ENCODE data around the gene RHOT1. TPM values are rescaled to one million over a fixed set of nuclear protein-coding genes. Genes with fewer than 3 reads are reported as not detected.

Gene RHOT1
- total RNA-seq, 1 experiment from 2014 or later, result 24.4 TPM

GRCh38 chr17:32271844-32272243, 129.5 kb downstream of the RHOT1 start:
- Histone ChIP-seq H2BK20ac (ENCODE audit: low read depth, low read length, poor library complexity, severe bottlenecking) (no peak overlapping the region), H3K56ac (ENCODE audit: insufficient read length, low read depth, low read length) (no peak overlapping the region), H4K8ac (replicated peaks; ENCODE audit: insufficient read length, low read depth, low read length) (no peak overlapping the region), H4K5ac (ENCODE audit: insufficient read length, low read depth, low read length) (no peak overlapping the region), H3K27me3 (ENCODE audit: insufficient read depth, low read length) (peaks cover 6% of the 10 kb centered on the region; the same call in 1 of the 2 replicates), H2BK120ac (ENCODE audit: low read depth, low read length, poor library complexity, severe bottlenecking) (no peak overlapping the region), H4K20me1 (ENCODE audit: control insufficient read depth, insufficient read depth, insufficient read length) (peaks cover 2% of the 10 kb centered on the region), H3K27ac (ENCODE audit: insufficient read length, low read depth, low read length) (no peak overlapping the region), H3K4ac (ENCODE audit: low read depth, low read length) (no peak overlapping the region), H3K9ac (ENCODE audit: extremely low read depth, insufficient read length, low read length) (no peak overlapping the region), H2BK15ac (ENCODE audit: low read depth, low read length) (no peak overlapping the region), H2AFZ (ENCODE audit: low read length) (no peak overlapping the region), H3K79me2 (ENCODE audit: insufficient read depth, low read length) (no peaks in the 10 kb centered on the region), H3K23ac (ENCODE audit: insufficient read length, low read depth, low read length) (no peak overlapping the region), H3K23me2 (ENCODE audit: insufficient read length, low read depth, low read length, poor library complexity, severe bottlenecking) (peaks cover 10% of the 10 kb centered on the region), H2AK5ac (ENCODE audit: insufficient read length, low read length) (no peak overlapping the region), H2BK5ac (ENCODE audit: insufficient read length, low read length) (no peak overlapping the region), H3K4me2 (ENCODE audit: insufficient read depth, insufficient read length, low read length) (no peak overlapping the region), H3K4me1 (ENCODE audit: insufficient read depth, low read length) (peaks cover 18% of the 10 kb centered on the region), H4K91ac (ENCODE audit: insufficient read length, low read depth, low read length) (no peak overlapping the region), H3K79me1 (ENCODE audit: insufficient read depth, low read depth, low read length, poor library complexity, severe bottlenecking) (no peaks in the 10 kb centered on the region), H3K18ac (ENCODE audit: insufficient read length, low read depth, low read length) (no peak overlapping the region), H3K14ac (ENCODE audit: insufficient read depth, low read length) (no peak overlapping the region), H2BK12ac (ENCODE audit: insufficient read length, low read depth, low read length) (no peak overlapping the region), H3K9me3 (ENCODE audit: control insufficient read depth, low read depth, low read length) (no peaks in the 10 kb centered on the region), H3T11ph (ENCODE audit: low read length) (no peak overlapping the region)
- Mint-ChIP-seq H3K4me3 (peak overlapping the region in 1 of 2 experiments; percentile 9; a peak in 1 of 5 replicates), H3K36me3 (ENCODE audit: insufficient read depth in 1 of 3, low read depth in 3 of 3) (peaks cover 0 to 4% (median 1%) of the 10 kb centered on the region in 3 experiments; a peak in 4 of 7 replicates), H3K27ac (peak overlapping the region in 1 of 3 experiments; percentile 9; a peak in 3 of 7 replicates), H3K9me3 (no peaks in the 10 kb centered on the region), H3K27me3 (ENCODE audit: low read depth) (peaks cover 49% of the 10 kb centered on the region), H3K4me1 (peaks cover 60 to 75% of the 10 kb centered on the region in 2 experiments)
- no CpG with 5 or more reads among the region's 8 CpGs for WGBS (ENCODE audit: extremely low coverage, insufficient read length, low lambda C conversion rate)
- no peak for TF ChIP-seq CTCF (conservative IDR thresholded peaks at IDR 0.05)
- no peak for DNase-seq

All from H9 (cell line).